GM12891 (cell line): ENCODE measurements around the gene PRKACG.

Experiments
- PAX5 ChIP-seq: IDR thresholded peaks from 2 replicates; pipeline ENCODE4 v1.6.1; 2011; ENCODE audit warnings: low read length, moderate library complexity, mild to moderate bottlenecking; ENCODE audit not compliant: insufficient read depth, severe bottlenecking
- POLR2A ChIP-seq: IDR thresholded peaks from 2 replicates; pipeline ENCODE4 v1.6.1; 2011; ENCODE audit warnings: low read depth, low read length, control low read depth
- POLR2AphosphoS5 ChIP-seq: IDR thresholded peaks from 2 replicates; pipeline ENCODE4 v1.6.1; 2011; ENCODE audit warnings: low read depth, low read length, control low read depth
- SPI1 ChIP-seq: IDR thresholded peaks from 2 replicates; pipeline ENCODE4 v1.6.1; 2011; ENCODE audit warnings: low read depth, low read length, control low read depth
- TAF1 ChIP-seq: IDR thresholded peaks from 2 replicates; pipeline ENCODE4 v1.6.1; 2011; ENCODE audit warnings: low read depth, low read length, control low read depth

DNA sequence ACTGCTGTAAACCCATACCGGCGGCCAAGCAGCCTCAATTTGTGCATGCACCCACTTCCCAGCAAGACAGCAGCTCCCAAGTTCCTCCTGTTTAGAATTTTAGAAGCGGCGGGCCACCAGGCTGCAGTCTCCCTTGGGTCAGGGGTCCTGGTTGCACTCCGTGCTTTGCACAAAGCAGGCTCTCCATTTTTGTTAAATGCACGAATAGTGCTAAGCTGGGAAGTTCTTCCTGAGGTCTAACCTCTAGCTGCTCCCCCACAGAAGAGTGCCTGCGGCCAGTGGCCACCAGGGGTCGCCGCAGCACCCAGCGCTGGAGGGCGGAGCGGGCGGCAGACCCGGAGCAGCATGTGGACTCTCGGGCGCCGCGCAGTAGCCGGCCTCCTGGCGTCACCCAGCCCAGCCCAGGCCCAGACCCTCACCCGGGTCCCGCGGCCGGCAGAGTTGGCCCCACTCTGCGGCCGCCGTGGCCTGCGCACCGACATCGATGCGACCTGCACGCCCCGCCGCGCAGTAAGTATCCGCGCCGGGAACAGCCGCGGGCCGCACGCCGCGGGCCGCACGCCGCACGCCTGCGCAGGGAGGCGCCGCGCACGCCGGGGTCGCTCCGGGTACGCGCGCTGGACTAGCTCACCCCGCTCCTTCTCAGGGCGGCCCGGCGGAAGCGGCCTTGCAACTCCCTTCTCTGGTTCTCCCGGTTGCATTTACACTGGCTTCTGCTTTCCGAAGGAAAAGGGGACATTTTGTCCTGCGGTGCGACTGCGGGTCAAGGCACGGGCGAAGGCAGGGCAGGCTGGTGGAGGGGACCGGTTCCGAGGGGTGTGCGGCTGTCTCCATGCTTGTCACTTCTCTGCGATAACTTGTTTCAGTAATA is 21.8 kb upstream of the PRKACG start, which contains the start of gene FXN:
- TF ChIP-seq POLR2A (peak; percentile 49; the same call in 1 of the 2 replicates), POLR2AphosphoS5 (peak; percentile 75; the same call in 1 of the 2 replicates), TAF1 (peak; percentile 42), PAX5 (no peak), SPI1 (no peak)
